ENCODE data around the gene PPP1R37. TPM values are rescaled to one million over a fixed set of nuclear protein-coding genes. Genes with fewer than 3 reads are reported as not detected.
A peak's percentile ranks its signal among the peaks of the same experiment; 100 is the strongest.

The PPP1R37 gene
- total and polyA plus RNA-seq, 12 donors, result 12.5 to 38.3 (median 16.8) TPM

DNA sequence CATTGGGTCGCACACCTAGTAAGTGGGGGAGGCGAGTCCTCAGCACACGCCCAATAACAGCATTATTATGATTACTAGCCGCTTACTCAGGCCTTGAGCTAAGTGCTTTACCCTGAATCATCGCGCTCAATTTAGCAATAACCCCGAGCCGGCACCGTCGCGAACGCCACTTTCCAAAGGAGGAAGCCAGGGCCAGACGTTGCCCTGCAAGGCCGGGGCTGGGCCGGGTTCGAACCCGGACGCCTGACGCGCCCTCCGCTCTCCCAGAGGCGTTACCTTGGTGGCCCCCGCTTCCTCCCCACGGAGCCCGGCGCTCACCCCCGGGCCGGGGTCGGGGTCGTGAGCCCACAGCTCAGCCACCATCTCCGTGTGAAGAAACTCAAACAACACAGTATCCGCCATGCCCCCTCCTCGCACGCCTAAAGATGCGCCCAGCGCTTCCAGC lies 84.9 kb downstream of the PPP1R37 start, which contains the start of gene TRAPPC6A:
TSS of gene TRAPPC6A (minus strand) at position 421 of the 445 bp plus-strand sequence. CDS start at position 402, 19 bp downstream.
- H3K27me3 ChIP-seq, result no peaks in the 10 kb centered on the region
- peak within 1 kb of the TSS; percentile 55 to 93 (median 87) for H3K27ac ChIP-seq
- intact Hi-C loops (cut with DNase I), result loop anchor here in 4 of 10 donors (1.0 to 10.0 kb wide), 4 partner anchors 76 to 283 kb away; partner anchors contain the start of genes PPP1R37 (in 2 of the 4) and TOMM40 (in 1 of the 4)
- peaks cover 3 to 44% (median 31%) of the 10 kb centered on the region in 9 donors for H3K4me1 ChIP-seq
- TF ChIP-seq, protein P1, sequence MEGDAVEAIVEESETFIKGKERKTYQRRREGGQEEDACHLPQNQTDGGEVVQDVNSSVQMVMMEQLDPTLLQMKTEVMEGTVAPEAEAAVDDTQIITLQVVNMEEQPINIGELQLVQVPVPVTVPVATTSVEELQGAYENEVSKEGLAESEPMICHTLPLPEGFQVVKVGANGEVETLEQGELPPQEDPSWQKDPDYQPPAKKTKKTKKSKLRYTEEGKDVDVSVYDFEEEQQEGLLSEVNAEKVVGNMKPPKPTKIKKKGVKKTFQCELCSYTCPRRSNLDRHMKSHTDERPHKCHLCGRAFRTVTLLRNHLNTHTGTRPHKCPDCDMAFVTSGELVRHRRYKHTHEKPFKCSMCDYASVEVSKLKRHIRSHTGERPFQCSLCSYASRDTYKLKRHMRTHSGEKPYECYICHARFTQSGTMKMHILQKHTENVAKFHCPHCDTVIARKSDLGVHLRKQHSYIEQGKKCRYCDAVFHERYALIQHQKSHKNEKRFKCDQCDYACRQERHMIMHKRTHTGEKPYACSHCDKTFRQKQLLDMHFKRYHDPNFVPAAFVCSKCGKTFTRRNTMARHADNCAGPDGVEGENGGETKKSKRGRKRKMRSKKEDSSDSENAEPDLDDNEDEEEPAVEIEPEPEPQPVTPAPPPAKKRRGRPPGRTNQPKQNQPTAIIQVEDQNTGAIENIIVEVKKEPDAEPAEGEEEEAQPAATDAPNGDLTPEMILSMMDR (IDR thresholded peaks at IDR 0.05), result no peak
- 0% methylated on average over 36 of the region's 36 CpGs for WGBS, 2 donors
- DNase-seq (no peak), ATAC-seq (peak in 1 of 8 donors; percentile 5)
- no peaks in the 10 kb centered on the region for H3K9me3 ChIP-seq
- peaks cover 0 to 18% (median 0%) of the 10 kb centered on the region in 9 donors for H3K36me3 ChIP-seq
- peak within 1 kb of the TSS; percentile 62 to 96 (median 83) for H3K4me3 ChIP-seq

DNA sequence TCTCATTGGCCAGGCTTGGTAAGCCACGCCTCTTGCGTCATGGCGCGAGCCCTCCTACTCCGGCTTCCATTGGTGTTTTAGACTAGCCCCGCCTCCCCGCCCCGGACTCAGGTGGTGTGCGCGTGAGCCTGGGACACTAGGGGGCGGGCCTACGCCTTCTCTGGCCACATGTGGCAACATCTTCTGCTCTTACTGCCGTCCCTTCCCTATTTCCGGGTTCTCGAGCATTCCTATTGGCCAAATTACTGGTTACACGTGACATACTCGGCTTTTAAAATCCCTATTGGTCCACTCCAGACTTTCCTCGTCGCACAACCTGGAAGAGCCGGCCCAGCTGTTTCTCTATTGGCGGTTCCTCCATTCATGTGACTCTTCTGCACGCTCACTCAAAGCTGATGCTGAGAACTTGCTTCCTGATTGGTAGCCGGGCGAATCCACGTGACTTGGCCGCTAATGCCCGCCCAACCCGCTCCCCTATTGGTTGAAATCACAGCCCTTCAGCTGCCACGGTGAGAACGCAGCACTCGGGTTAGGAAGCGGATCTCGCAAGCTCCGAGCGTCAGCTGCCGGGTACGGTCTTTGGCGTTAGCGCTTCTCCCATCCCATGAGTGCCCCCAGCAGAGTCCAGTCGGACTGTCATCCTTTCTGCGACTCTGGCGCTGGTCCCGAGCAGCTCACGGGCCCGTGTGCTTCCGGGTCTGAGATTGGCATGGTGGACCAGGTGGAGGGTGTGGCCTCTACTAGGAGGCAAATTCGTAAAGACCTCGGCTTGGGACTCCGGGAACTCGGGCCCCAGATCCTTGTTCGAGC lies 85.5 kb downstream of the PPP1R37 start, which contains the start of gene BLOC1S3:
TSS of gene BLOC1S3 (plus strand) at position 523 of the 810 bp plus-strand sequence. CDS start 513 bp downstream, outside the sequence.
- H3K36me3 ChIP-seq, result peaks cover 0 to 18% (median 0%) of the 10 kb centered on the region in 9 donors
- H3K9me3 ChIP-seq, result no peaks in the 10 kb centered on the region
- ATAC-seq (peak; percentile 96 to 98 (median 98)), DNase-seq (peak; percentile 100)
- no peaks in the 10 kb centered on the region for H3K27me3 ChIP-seq
- TF ChIP-seq, protein P1 (IDR thresholded peaks at IDR 0.05), result peak in 8 of 9 donors; percentile 44 to 72 (median 53)
- intact Hi-C loops (cut with DNase I), result loop anchor here in 4 of 10 donors (1.0 to 10.0 kb wide), 4 partner anchors 76 to 284 kb away; partner anchors contain the start of genes PPP1R37 (in 2 of the 4) and TOMM40 (in 1 of the 4)
- 0% methylated on average over 50 to 51 of the region's 51 CpGs for WGBS, 2 donors
- peaks cover 3 to 43% (median 31%) of the 10 kb centered on the region in 9 donors for H3K4me1 ChIP-seq
- peak within 1 kb of the TSS; percentile 55 to 93 (median 87) for H3K27ac ChIP-seq
- H3K4me3 ChIP-seq, result peak within 1 kb of the TSS; percentile 62 to 96 (median 83)

DNA sequence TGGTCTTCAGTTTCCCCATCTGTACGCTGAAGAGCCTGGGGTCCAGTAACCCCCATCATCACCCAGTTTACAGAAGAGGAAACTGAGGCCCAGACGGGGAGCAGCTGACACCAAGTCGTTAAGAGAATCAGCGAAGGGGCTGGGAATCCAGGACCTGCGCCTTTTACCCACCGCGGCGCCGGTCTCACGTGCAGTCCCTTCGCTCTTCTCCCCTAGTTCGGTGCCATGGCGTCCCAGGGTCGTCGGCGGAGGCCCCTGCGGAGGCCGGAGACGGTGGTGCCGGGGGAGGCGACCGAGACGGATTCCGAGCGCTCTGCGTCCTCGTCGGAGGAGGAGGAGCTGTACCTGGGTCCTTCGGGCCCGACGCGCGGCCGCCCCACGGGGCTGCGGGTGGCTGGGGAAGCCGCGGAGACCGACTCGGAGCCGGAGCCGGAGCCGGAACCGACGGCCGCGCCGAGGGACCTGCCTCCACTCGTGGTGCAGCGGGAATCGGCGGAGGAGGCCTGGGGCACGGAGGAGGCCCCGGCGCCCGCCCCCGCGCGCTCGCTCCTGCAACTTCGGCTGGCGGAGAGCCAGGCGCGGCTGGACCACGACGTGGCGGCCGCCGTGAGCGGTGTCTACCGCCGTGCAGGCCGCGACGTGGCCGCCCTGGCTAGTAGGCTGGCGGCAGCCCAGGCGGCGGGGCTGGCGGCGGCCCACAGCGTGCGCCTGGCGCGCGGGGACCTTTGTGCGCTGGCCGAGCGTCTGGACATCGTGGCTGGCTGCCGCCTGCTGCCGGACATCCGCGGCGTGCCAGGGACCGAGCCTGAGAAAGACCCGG lies 86.3 kb downstream of the PPP1R37 start:
- Histone ChIP-seq H3K36me3 (peaks cover 0 to 18% (median 0%) of the 10 kb centered on the region in 9 donors), H3K27me3 (no peaks in the 10 kb centered on the region), H3K4me1 (peaks cover 3 to 46% (median 31%) of the 10 kb centered on the region in 9 donors), H3K9me3 (no peaks in the 10 kb centered on the region), H3K27ac (peak overlapping the region; percentile 26 to 93 (median 87)), H3K4me3 (peak overlapping the region; percentile 51 to 96 (median 83))
- no peak for ATAC-seq
- intact Hi-C loops (cut with DNase I), result loop anchor here in 4 of 10 donors (5.0 to 10.0 kb wide), 3 partner anchors 77 to 284 kb away; partner anchors contain the start of genes PPP1R37 (in 2 of the 4) and TOMM40 (in 1 of the 4)
- 2 to 3% methylated on average over 74 to 97 of the region's 97 CpGs for WGBS, 2 donors
- TF ChIP-seq, protein P1 (IDR thresholded peaks at IDR 0.05), result no peak
- peak; percentile 26 to 44 for DNase-seq
